Lung (tissue), 12 donors: ENCODE results near the gene MAP1S. TPM values are rescaled to one million over a fixed set of nuclear protein-coding genes. Genes with fewer than 3 reads are reported as not detected.

Experiments used
- ATAC-seq: fragments of 200-7000 bp; cut with Tn5 transposase; one replicate; pipeline ENCODE4 v1.9.1; 2020; ENCODE audit warnings: moderate number of reproducible peaks; ENCODE audit not compliant: insufficient read depth, low FRiP score
- DNase-seq, 3 donors: peaks; one replicate each; pipeline ENCODE4 v3.0.0-alpha.2; 2013 to 2017
- H3K27ac ChIP-seq, 2 donors: one replicate each; pipeline ENCODE4 v1.5.1; 2013; ENCODE audit warnings: mild to moderate bottlenecking in 2 of 2, moderate library complexity in 2 of 2, control low read depth in 1 of 2, inconsistent platforms in 1 of 2, low read depth in 1 of 2, low read length in 1 of 2
- H3K27me3 ChIP-seq, 3 donors: one replicate each; pipeline ENCODE4 v1.5.1; 2013; ENCODE audit warnings: low read length in 2 of 3; ENCODE audit not compliant: control insufficient read depth in 3 of 3, insufficient read depth in 3 of 3
- H3K36me3 ChIP-seq, 4 donors: one replicate each; pipeline ENCODE4 v1.5.1; 2013; ENCODE audit warnings: low read length in 4 of 4, mild to moderate bottlenecking in 1 of 4, moderate library complexity in 1 of 4; ENCODE audit not compliant: control insufficient read depth in 4 of 4, insufficient read depth in 4 of 4
- H3K4me1 ChIP-seq, 5 donors: one replicate each; pipeline ENCODE4 v1.5.1; 2013; ENCODE audit warnings: low read length in 5 of 5, mild to moderate bottlenecking in 2 of 5, moderate library complexity in 1 of 5; ENCODE audit not compliant: control insufficient read depth in 5 of 5, insufficient read depth in 5 of 5
- H3K4me3 ChIP-seq: one replicate; pipeline ENCODE4 v1.5.1; 2013; ENCODE audit warnings: mild to moderate bottlenecking, control low read depth, moderate library complexity
- H3K9ac ChIP-seq, 2 donors: one replicate each; pipeline ENCODE4 v1.5.1; 2013; ENCODE audit warnings: low read length in 2 of 2, control low read depth in 1 of 2; ENCODE audit not compliant: insufficient read depth in 1 of 2
- H3K9me3 ChIP-seq, 4 donors: one replicate each; pipeline ENCODE4 v1.5.1; 2013; ENCODE audit warnings: low read length in 3 of 4, mild to moderate bottlenecking in 1 of 4, moderate library complexity in 1 of 4; ENCODE audit not compliant: control insufficient read depth in 4 of 4, insufficient read depth in 3 of 4
- WGBS, 2 donors: extraction: QIAGEN DNeasy Blood & Tissue Kit; methylation state at CpG; one replicate each; pipeline ENCODE4 v1.1.7; 2013; 5-methylcytosine and 5-hydroxymethylcytosine counted together
- polyA plus RNA-seq, 2 donors: library from polyadenylated mRNA; stranded (reverse); fragments of 200-250 nt; gene quantifications; one replicate each; pipeline ENCODE4 v1.2.1, GENCODE V29; 2013
- total RNA-seq, 2 donors: library from RNA; depleted of rRNA in 1 of 2; stranded (reverse); fragments of >200 nt in 1 of 2; gene quantifications; one replicate each; pipeline ENCODE4 v1.2.1, GENCODE V29; 2014 to 2021
- TF ChIP-seq, protein P1 (sequence below): IDR thresholded peaks from 2 replicates; pipeline ENCODE4 v1.5.1; 2012; ENCODE audit warnings: mild to moderate bottlenecking; ENCODE audit errors: control extremely low read depth, extremely low read depth
- donor health status: control.
- donor health status: control.
- donor health status: Bipolar disorder and iron deficiency.
- donor health status: healthy.
- donor health status: DM: yes; HTN: yes; CAD: no.

MAP1S gene
- total and polyA plus RNA-seq, 4 donors: 32.1 to 71.1 (median 38.4) TPM

DNA sequence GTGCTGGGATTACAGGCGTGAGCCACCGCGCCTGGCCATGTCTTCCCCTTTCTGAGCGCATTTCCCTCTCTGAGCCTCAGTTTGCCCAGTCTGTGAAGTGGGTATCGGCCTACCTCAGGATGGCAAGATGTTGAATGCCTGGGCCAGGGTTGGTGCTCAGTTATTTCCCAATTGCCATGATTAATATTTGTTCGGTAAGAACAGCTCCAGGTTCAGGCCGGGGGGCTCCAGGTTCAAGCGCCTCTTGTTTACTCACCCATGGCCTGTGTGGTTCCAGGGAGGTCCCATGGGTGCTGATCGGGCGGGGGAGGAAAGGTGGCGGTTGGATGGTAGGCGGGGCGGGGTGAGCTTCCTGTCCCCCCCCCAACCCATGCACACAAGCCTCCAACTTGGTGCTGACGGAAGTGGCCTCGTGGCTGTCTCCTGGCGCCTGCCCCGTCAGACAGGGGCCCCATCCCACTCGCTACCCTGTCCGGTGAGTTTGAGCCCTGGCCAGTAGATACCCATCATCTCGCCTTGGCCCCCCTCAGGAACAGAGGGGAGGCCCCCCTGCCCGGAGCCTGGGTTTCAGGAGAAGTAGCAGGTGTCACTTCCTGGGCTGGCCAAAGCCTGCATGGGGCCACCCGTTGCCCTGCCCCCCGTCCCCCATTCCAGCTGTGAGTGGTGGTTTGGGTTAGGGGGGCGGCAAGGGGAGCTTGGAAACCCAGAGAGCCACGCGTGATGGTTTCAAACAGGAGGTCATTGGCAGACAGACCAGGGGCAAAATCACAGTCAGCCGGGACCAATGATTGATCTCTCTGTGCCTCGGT is 32.0 kb downstream of the MAP1S start, which contains the start of gene FCHO1:
FCHO1 (plus strand) TSS at position 375 of the 809 bp plus-strand sequence. CDS start 3,688 bp downstream, outside the sequence.
- Histone ChIP-seq H3K27me3 (no peaks in the 10 kb centered on the region), H3K4me1 (peaks cover 0 to 10% (median 4%) of the 10 kb centered on the region in 5 donors), H3K9ac (no peak within 1 kb of the TSS), H3K27ac (no peak within 1 kb of the TSS), H3K4me3 (no peak within 1 kb of the TSS), H3K36me3 (no peaks in the 10 kb centered on the region), H3K9me3 (no peaks in the 10 kb centered on the region)
- DNase-seq (no peak), ATAC-seq (no peak)
- WGBS, 2 donors: 21 to 40% methylated on average over 27 to 28 of the region's 28 CpGs
- TF ChIP-seq, protein P1, sequence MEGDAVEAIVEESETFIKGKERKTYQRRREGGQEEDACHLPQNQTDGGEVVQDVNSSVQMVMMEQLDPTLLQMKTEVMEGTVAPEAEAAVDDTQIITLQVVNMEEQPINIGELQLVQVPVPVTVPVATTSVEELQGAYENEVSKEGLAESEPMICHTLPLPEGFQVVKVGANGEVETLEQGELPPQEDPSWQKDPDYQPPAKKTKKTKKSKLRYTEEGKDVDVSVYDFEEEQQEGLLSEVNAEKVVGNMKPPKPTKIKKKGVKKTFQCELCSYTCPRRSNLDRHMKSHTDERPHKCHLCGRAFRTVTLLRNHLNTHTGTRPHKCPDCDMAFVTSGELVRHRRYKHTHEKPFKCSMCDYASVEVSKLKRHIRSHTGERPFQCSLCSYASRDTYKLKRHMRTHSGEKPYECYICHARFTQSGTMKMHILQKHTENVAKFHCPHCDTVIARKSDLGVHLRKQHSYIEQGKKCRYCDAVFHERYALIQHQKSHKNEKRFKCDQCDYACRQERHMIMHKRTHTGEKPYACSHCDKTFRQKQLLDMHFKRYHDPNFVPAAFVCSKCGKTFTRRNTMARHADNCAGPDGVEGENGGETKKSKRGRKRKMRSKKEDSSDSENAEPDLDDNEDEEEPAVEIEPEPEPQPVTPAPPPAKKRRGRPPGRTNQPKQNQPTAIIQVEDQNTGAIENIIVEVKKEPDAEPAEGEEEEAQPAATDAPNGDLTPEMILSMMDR: no peak

DNA sequence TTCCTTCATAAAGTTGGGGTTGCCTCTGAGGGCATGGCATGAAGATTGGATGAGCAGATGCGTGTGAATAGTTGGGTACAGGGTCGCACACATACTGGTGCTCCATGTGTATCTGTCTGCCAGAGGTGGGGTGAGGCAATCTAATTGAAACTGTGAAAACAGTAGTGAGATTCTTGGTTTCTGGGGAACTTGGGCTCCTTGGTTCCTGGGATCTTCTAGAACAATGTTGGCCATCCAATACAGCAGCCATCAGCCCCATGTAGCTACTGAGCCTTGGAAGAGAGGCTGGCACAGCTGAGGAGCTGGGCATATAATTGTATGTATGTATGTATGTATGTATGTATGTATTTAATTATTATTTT is 32.6 kb downstream of the MAP1S start:
- DNase-seq: no peak
- no peak overlapping the region for H3K27ac ChIP-seq
- 28 to 54% methylated on average over 2 of the region's 2 CpGs for WGBS, 2 donors
- no peaks in the 10 kb centered on the region for H3K27me3 ChIP-seq
- no peaks in the 10 kb centered on the region for H3K36me3 ChIP-seq
- H3K9ac ChIP-seq: no peak overlapping the region
- no peak for ATAC-seq
- TF ChIP-seq, protein P1: no peak
- H3K9me3 ChIP-seq: no peaks in the 10 kb centered on the region
- H3K4me1 ChIP-seq: peaks cover 0 to 10% (median 4%) of the 10 kb centered on the region in 5 donors
- H3K4me3 ChIP-seq: no peak overlapping the region

DNA sequence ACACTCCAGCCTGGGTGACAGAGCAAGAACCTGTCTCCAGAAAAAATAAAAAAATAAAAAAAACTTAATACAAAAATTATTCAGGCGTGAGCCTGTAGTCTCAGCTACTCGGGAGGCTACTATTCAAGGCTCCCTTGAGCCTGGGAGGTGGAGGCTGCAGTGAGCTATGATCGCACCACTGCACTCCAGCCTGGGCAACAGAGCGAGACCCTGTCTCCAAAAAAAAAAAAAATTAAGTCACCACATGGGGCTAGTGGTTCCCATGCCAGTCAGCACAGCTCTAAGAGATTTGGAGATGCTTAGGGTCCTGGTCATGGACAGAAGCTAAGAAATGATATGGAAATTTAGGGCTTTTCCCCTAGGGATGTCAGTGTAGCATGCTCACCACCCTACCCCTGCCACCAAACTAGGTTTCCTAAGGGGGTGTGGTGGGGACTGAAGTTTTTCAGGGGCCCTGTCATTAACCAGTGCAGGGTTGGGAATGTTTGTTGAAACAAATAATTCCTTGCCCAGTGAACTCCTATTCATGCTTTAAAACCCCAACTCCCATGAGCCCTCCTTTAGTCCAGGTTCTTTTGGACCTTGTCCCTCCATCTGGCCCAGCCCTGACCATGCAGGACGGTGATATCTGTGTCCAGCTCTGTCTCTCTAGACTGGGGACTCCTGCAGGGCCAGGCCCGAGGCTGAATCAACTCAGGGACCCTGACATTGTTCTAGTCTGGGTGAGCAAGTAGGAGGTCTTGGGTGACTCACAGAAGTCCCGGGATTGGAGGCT is 33.8 kb downstream of the MAP1S start:
- DNase-seq (no peak), ATAC-seq (no peak)
- no peak overlapping the region for H3K9ac ChIP-seq
- no peaks in the 10 kb centered on the region for H3K27me3 ChIP-seq
- H3K4me3 ChIP-seq: no peak overlapping the region
- no peak overlapping the region for H3K27ac ChIP-seq
- no peaks in the 10 kb centered on the region for H3K36me3 ChIP-seq
- TF ChIP-seq, protein P1: no peak
- WGBS, 2 donors: 90 to 92% methylated on average over 7 of the region's 7 CpGs
- no peaks in the 10 kb centered on the region for H3K9me3 ChIP-seq
- H3K4me1 ChIP-seq: peaks cover 0 to 8% (median 0%) of the 10 kb centered on the region in 5 donors
